ENCODE results near the gene SCN5A.

GRCh38 chr3:38515367-38515766 is 134.1 kb downstream of the SCN5A start:
- no peak for TF ChIP-seq CTCF (IDR thresholded peaks at IDR 0.05; ENCODE audit: poor library complexity, severe bottlenecking)
- no peak for TF ChIP-seq POLR2AphosphoS5 (IDR thresholded peaks at IDR 0.05)

Measured in neural cell (in vitro differentiated cells).